Measurements from ENCODE around the gene DTD1.

DTD1 gene

GRCh38 chr20:18805881-18806280 is 218.0 kb downstream of the DTD1 start:
- DNase-seq: no peak

DNA sequence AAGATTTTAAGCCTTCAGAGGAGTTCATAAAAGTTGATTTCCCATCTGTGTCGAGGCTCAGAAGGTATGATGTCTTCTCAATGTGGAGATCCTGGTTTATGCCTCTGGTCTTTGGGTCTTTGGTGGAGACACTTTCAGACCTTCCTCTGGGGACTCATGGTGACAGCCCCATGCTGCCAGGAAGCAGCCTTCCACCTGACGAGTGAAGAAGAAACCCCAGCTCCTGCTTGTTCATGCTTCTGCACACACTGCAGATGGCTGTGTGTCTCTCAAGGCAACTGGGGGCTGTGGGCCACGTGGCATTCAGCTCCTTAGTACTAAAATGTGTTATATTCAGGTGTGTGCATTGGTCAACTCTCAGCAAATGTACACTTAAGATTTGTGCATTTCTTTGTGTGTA is 220.9 kb downstream of the DTD1 start:
- no peak for DNase-seq

GRCh38 chr20:18811186-18811585 is 223.3 kb downstream of the DTD1 start:
- DNase-seq: no peak

GRCh38 chr20:18811904-18812303 is 224.1 kb downstream of the DTD1 start:
- no peak for DNase-seq

DNA sequence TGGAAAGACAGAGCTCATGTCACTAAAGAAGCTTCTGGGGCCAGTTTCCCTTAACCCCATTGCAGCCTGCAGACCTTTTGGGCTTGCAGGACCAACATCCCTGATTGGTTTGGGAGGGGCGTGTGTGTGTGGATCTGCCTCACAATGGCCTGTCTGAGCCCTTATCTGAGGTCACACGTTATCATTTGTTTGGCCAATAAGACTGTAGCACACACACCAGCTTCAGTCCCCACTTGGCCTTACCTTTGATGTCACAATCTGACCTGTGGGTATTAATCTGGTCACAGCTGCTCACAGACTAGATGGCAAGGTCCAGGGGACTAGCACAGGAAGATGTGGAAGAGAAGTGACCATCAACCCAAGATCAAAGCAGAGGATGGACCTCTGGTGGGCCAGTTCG is 225.6 kb downstream of the DTD1 start, which contains the start of gene SCP2D1:
Gene SCP2D1 (plus strand): TSS at position 301 of the 400 bp plus-strand sequence. CDS start 33 bp downstream, at position 334.
- no peak for DNase-seq

DNA sequence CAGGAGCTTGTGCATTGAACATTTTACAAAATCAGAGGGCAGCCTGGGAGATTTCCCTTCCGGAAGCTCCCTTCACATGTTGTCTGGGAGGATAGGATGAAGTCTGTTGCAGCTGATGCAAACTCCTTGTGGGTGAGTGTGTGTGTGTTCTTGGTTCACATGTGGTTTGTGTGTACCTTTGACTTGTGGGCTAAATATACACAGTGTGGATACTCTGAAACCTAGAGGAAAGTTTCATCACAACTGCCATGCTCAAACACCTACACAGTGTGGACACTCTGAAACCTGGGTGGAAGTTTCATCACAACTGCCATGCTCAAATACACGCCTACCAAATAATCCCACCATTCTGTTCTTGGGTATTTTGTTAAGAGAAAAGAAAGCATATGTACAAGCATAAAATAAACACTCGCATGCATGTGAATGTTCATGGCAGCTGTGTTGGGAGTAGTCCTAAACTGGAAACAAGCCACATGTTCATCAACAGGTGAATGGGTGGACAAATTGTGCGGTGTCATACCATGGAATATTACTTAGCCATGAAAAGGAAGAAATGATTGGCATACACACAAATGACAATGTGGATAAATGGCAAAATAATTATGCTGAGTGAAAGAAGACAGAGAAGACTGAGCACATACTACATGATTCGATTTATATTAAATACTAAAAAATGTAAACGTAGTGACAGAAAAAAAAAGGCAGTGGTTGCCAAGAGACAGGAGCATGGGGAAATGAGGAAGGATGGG is 227.5 kb downstream of the DTD1 start:
- no peak for DNase-seq

Data from stimulated activated CD4-positive, alpha-beta T cell treated with anti-CD3 and anti-CD28 coated beads, Interleukin-4, amount 100 ng/mL, for 4 hours (primary cell).